Measurements from ENCODE around the gene POLD3.

GRCh38 chr11:74650498-74650897 is 58.1 kb downstream of the POLD3 start:
- TF ChIP-seq CTCF (IDR thresholded peaks at IDR 0.05) (no peak), POLR2A (IDR thresholded peaks at IDR 0.05) (no peak)

Data from tibial nerve (tissue), 3 donors.